MCF 10A (cell line): ENCODE measurements around the gene ARHGAP44. TPM values are rescaled to one million over a fixed set of nuclear protein-coding genes. Genes with fewer than 3 reads are reported as not detected.
A peak's percentile ranks its signal among the peaks of the same experiment; 100 is the strongest.

Source experiments
- BruUV-seq: library from RNA; stranded (reverse); fragments of 400-500 nt; replicated peaks from 2 replicates; lab custom pipeline; 2021; lab: Mats Ljungman, UMichigan
- CTCF ChIA-PET: fragments of 300-600 bp; sonication (Branson Sonifier 250); formaldehyde crosslinking; extraction: SDS; loops from one replicate; lab custom pipeline; 2021; ENCODE audit warnings: antibody characterized with exemption, inconsistent platforms; lab: Yijun Ruan, JAX
- POLR2A ChIA-PET: fragments of 300-600, 350-650 bp; sonication (Branson Sonifier 250); formaldehyde crosslinking; extraction: SDS; loops from one replicate; lab custom pipeline; 2020; ENCODE audit warnings: antibody characterized with exemption, inconsistent platforms; lab: Yijun Ruan, JAX
- DNase-seq: peaks from one replicate; pipeline ENCODE4 v3.0.0-alpha.2; 2018; ENCODE audit not compliant: unreplicated experiment
- H3K27ac Mint-ChIP-seq: one replicate; pipeline ENCODE4 v1.8.0; 2022; ENCODE audit warnings: mild to moderate bottlenecking, low read depth, mixed read lengths; ENCODE audit not compliant: unreplicated experiment
- H3K27me3 Mint-ChIP-seq: one replicate; pipeline ENCODE4 v1.8.0; 2022; ENCODE audit warnings: mixed read lengths; ENCODE audit not compliant: insufficient read depth, unreplicated experiment
- H3K36me3 Mint-ChIP-seq: one replicate; pipeline ENCODE4 v1.8.0; 2022; ENCODE audit warnings: mild to moderate bottlenecking, moderate library complexity, mixed read lengths; ENCODE audit not compliant: insufficient read depth, unreplicated experiment
- H3K4me1 Mint-ChIP-seq: one replicate; pipeline ENCODE4 v1.8.0; 2022; ENCODE audit warnings: mixed read lengths; ENCODE audit not compliant: insufficient read depth, unreplicated experiment
- H3K4me3 Mint-ChIP-seq: one replicate; pipeline ENCODE4 v1.8.0; 2022; ENCODE audit warnings: mild to moderate bottlenecking, moderate library complexity, mixed read lengths; ENCODE audit not compliant: unreplicated experiment
- H3K9me3 Mint-ChIP-seq: one replicate; pipeline ENCODE4 v1.8.0; 2022; ENCODE audit warnings: mixed read lengths; ENCODE audit not compliant: unreplicated experiment
- intact Hi-C: fragments of 100-400 bp; cut with micrococcal nuclease; formaldehyde crosslinking; loops from 2 replicates; pipeline ENCODE4 v1.14.1; 2022
- total RNA-seq: library from RNA; stranded (reverse); gene quantifications from 2 replicates; pipeline ENCODE4 v1.2.3, GENCODE V29; 2022
- TF ChIP-seq, protein P1 (sequence below): fragments of 200-600 bp; IDR thresholded peaks from one replicate; pipeline ENCODE4 v1.8.0; 2022; ENCODE audit warnings: antibody characterized with exemption, mild to moderate bottlenecking; ENCODE audit not compliant: unreplicated experiment

ARHGAP44 gene
- total RNA-seq, 1 experiment from 2014 or later = 1.3 TPM

DNA sequence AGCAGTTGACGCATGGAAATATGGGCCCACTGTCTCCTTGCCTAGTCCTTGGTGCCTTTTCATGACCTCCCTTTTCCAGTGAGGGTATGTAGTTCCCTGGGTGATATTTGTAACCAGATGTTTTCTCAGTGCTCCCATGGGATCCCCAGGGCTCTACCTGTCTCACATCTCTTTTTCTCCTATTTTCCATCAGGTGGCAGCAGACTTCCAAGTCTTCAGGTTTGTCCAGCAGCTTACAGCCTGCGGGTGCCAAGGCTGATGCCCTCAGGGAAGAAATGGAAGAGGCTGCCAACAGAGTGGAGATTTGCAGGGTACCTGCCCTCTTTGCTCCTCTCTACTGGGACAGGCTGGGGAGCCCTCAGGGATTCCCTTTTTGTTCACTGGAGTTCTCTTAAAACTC is 139.4 kb downstream of the ARHGAP44 start:
- ChIA-PET POLR2A (no interaction called here), CTCF (interaction anchor here (0.7 to 5.7 kb wide), 15 partner anchors 11 to 632 kb away, joined by 3 to 57 read pairs (median 4); no protein-coding TSS in a partner anchor)
- Mint-ChIP-seq H3K27me3 (peaks cover 35% of the 10 kb centered on the region), H3K4me1 (peaks cover 5% of the 10 kb centered on the region), H3K36me3 (no peaks in the 10 kb centered on the region), H3K4me3 (no peak overlapping the region), H3K9me3 (no peaks in the 10 kb centered on the region), H3K27ac (no peak overlapping the region)
- TF ChIP-seq, protein P1, sequence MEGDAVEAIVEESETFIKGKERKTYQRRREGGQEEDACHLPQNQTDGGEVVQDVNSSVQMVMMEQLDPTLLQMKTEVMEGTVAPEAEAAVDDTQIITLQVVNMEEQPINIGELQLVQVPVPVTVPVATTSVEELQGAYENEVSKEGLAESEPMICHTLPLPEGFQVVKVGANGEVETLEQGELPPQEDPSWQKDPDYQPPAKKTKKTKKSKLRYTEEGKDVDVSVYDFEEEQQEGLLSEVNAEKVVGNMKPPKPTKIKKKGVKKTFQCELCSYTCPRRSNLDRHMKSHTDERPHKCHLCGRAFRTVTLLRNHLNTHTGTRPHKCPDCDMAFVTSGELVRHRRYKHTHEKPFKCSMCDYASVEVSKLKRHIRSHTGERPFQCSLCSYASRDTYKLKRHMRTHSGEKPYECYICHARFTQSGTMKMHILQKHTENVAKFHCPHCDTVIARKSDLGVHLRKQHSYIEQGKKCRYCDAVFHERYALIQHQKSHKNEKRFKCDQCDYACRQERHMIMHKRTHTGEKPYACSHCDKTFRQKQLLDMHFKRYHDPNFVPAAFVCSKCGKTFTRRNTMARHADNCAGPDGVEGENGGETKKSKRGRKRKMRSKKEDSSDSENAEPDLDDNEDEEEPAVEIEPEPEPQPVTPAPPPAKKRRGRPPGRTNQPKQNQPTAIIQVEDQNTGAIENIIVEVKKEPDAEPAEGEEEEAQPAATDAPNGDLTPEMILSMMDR = peak; percentile 16
- peak; percentile 32 for DNase-seq
- BruUV-seq = no TSS peak
- intact Hi-C loops = loop anchor here (1.0 to 5.0 kb wide), 2 partner anchors 59 to 75 kb away; no protein-coding TSS in a partner anchor

DNA sequence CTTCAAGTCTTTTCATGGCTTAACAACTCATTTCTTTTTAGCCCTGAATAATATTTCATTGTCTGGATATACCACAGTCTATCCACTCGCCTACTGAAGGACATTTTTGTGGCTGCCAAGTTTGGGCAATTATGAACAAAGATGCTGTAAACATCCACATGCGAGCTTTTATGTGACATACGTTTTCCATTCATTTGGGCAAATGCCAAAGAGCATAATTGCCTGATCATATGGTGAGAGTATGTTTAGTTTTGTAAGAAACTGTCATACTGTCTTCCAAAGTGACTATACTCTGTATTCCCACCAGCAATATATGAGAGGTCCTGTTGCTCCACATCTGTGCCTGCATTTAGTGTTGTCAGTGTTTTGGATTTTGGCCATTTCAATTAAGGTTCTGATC is 147.2 kb downstream of the ARHGAP44 start:
- CTCF ChIA-PET = interaction anchor here (0.6 to 1.0 kb wide), 2 partner anchors 45 to 66 kb away, joined by 3 read pairs; no protein-coding TSS in a partner anchor

DNA sequence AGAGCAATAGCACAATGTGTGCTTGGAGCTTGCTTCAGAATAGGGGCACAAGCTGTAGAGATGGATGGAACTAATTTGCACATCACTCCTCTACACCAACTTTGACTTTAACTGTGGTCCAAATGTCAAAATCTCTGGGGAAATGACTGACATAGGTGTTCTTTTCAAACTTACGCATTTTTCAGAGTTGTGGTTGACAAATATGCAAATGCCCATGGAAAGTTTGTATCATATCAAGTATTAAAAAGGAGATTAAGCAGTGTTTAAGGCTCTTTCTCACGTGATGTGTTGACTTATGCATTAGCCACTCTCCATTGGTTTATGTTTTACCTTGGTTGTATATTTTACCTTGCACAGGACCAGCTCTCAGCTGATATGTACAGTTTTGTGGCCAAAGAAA is 151.4 kb downstream of the ARHGAP44 start:
- H3K4me3 Mint-ChIP-seq = no peak overlapping the region
- ChIA-PET CTCF (interaction anchor here (1.5 kb wide), 1 partner anchor 62 kb away, joined by 6 read pairs; no protein-coding TSS in a partner anchor), POLR2A (no interaction called here)
- no peaks in the 10 kb centered on the region for H3K4me1 Mint-ChIP-seq
- no peak overlapping the region for H3K27ac Mint-ChIP-seq
- H3K36me3 Mint-ChIP-seq = no peaks in the 10 kb centered on the region
- H3K9me3 Mint-ChIP-seq = peaks cover 7% of the 10 kb centered on the region
- intact Hi-C loops = no loop called here
- DNase-seq = no peak
- no TSS peak for BruUV-seq
- H3K27me3 Mint-ChIP-seq = peaks cover 22% of the 10 kb centered on the region
- TF ChIP-seq, protein P1 = no peak

More for the DNA sequence above, 147.2 kb downstream of the ARHGAP44 start:
- Mint-ChIP-seq H3K4me3 (no peak overlapping the region), H3K36me3 (no peaks in the 10 kb centered on the region), H3K27ac (no peak overlapping the region), H3K4me1 (peaks cover 5% of the 10 kb centered on the region), H3K9me3 (no peaks in the 10 kb centered on the region), H3K27me3 (peaks cover 30% of the 10 kb centered on the region)
- TF ChIP-seq, protein P1 = no peak
- BruUV-seq = no TSS peak
- POLR2A ChIA-PET = no interaction called here
- no peak for DNase-seq
- intact Hi-C loops = no loop called here

DNA sequence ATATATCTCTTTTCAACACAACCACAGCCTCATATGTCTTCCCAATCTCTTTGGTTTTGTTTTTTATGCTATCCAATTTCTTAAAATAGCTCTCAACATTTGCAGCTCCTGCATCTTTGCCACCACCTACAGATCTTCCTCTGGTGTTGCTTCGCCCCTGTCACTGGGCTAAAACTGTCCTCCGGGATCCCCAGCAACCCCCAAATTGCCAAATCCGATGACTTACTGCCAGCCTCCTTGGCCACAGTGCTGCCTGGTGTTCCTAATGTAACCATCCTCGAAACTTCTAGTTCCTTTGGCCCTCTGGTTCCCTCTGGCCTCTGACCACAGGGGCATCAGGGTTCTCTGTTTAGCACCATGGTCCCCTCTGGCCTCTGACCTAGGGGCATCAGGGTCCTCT is 157.7 kb downstream of the ARHGAP44 start:
- no TSS peak for BruUV-seq
- H3K27ac Mint-ChIP-seq = no peak overlapping the region
- H3K9me3 Mint-ChIP-seq = peaks cover 13% of the 10 kb centered on the region
- H3K4me3 Mint-ChIP-seq = no peak overlapping the region
- TF ChIP-seq, protein P1 = no peak
- POLR2A ChIA-PET = interaction anchor here (0.6 kb wide), 1 partner anchor 17 kb away, joined by 3 read pairs; no protein-coding TSS in a partner anchor
- H3K27me3 Mint-ChIP-seq = peaks cover 20% of the 10 kb centered on the region
- CTCF ChIA-PET = interaction anchor here (1.0 kb wide), 1 partner anchor 19 kb away, joined by 3 read pairs; no protein-coding TSS in a partner anchor
- no peaks in the 10 kb centered on the region for H3K36me3 Mint-ChIP-seq
- intact Hi-C loops = no loop called here
- no peak for DNase-seq
- no peaks in the 10 kb centered on the region for H3K4me1 Mint-ChIP-seq
